Activated T-helper 1 cell treated with anti-CD3 and anti-CD28 coated beads, Interleukin-2, amount 50 U/mL, for 16 hours (primary cell): ENCODE measurements around the gene HBP1.
"Not testable (repeated sequence)": the region's sequence is repeated elsewhere in the genome, so short reads cannot be mapped to it uniquely, and the experiment has no call there.

Experiments used
- DNase-seq, 2 donors: peaks; one replicate each; pipeline ENCODE4 v3.0.0-alpha.2; 2020; ENCODE audit warnings: low read depth in 1 of 2, low spot score in 1 of 2

HBP1 gene, protein sequence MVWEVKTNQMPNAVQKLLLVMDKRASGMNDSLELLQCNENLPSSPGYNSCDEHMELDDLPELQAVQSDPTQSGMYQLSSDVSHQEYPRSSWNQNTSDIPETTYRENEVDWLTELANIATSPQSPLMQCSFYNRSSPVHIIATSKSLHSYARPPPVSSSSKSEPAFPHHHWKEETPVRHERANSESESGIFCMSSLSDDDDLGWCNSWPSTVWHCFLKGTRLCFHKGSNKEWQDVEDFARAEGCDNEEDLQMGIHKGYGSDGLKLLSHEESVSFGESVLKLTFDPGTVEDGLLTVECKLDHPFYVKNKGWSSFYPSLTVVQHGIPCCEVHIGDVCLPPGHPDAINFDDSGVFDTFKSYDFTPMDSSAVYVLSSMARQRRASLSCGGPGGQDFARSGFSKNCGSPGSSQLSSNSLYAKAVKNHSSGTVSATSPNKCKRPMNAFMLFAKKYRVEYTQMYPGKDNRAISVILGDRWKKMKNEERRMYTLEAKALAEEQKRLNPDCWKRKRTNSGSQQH

DNA sequence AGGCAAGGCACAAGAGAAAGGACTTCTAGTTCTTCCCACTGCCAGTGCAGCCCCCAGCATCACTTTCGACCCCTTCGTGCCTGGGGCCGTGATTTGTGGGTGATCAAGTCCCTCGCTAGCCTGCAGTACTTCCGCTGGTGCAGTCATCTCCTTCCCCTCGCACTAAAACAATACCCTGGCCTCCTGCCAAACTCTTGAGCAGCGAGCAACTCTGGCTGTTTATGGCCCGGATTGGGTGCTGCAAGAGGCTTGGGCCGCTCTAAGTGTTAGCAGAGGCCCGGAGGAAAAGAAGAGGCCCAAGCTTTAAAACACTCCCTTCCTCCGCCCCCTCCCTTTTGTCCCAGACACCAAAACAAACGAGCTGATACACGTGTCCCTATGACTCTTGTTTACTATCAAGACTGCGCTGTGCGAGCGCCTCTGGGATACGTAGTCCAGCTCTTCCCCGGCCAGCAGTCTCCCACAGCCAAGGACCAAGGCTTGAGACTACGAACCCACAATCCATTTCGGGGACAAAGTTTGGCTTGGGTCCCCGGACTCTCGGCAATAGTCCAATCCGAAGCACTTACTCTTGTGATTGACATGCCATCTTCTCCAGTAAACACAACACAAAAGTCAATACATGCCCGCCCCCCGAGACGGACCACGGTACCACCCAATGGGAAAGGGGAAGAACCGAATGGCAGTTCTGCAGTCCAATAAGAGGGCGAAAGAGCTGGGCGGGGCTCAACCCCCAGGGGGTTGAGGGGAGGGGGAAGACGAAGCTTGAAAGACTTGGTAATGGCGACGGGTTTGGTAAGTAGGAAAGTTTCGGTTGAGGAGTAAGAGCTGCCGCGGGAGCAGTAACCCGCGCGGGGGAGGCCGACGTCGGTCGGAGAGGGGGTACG is at the start of gene HBP1:
Gene HBP1 (plus strand): TSS at position 771 of the 887 bp plus-strand sequence. CDS start 10,891 bp downstream, outside the sequence.
- peak; percentile 93 to 95 for DNase-seq

DNA sequence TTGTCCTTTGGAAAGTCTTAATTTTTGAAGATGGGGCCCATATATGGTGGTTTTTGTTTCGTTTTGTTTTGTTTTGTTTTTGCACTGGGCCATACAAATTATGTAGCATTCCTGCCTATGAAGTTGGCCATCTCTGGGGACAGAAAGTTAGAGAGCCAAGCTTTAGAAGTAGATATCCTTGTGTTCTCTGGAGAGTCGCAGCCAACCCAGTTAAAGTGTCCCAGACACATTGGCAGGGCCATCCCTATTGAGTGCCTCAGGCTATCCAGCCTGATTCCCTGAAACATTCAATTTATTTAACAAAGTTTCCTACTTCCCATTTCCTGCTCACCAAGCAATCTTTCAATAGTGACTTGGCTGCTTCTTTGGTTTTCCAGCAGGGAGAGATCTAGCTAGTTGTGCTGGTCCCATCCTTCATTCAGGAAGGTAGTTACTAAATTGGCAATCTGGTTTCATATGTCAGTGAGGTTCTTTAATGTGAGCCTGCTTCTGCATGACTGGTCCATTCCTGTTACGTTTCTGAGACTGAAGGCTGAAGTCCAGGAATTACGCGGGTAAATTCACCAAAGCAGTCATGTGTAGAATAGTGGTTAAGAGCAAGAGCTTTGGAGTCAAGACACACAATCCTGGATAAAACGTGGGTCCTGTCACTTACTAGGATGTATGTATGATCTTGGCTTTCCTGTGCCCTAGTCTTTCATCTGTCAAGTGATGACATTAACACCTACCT is 49.3 kb upstream of the HBP1 start:
- DNase-seq, result no peak

DNA sequence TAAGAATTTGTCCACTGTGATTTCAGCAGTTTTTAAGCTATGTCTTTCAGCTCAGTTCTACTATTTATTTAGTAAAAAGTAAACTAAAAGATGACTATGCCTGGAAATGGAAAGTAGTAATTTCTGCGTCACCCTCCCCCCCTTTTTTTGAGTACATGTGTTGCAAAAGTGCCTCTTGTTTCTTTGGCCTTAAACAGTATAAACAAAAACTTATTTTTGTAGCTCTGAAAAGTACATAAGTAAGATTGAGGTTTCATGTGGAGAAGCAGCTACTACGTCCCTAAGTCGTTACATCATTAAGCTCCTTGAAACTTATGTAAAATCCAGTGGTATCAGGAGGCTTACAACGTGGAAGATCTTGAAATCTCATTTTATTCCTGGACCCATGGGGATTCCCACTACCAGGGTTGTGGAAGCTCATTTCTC is 46.3 kb upstream of the HBP1 start:
- DNase-seq, result no peak

DNA sequence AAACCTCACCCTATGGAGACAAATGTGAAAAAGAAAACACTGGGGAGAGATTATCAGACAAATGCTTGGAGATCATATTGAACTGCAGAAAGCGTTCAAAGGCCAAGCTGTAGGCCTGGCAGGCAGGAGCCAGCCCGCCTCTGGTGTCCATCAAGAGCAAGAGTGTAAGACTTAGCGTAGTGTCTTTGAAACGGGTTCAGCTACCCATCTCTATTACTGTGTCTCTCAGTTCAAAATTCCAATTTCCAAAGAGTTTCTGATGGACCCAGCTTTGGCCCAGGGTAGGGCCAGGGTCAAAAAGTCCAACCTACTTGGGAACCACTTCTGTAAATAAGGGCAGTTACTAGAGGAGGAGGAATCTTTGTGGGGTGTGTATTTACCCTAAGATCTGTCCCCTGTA is 45.4 kb upstream of the HBP1 start:
- no peak for DNase-seq

DNA sequence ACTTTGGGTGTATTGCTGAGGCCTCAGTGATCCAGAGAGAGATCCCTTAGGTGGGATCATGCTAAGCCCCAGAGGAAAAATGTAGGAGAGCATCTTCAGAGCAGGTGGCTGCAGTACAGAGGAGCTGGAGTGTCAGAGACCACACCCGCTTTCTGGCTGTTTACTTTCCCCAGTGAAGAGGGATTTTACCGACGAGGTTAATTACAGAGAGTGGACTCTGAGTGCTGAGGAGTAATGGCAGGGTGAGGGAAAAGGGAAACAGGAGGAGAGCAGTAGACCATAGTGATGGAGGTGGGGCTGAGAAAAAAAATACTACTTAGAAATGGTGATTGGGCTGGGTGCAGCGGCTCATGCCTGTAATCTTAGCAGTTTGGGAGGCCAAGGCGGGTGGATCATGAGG is 43.3 kb upstream of the HBP1 start:
- DNase-seq, result no peak

DNA sequence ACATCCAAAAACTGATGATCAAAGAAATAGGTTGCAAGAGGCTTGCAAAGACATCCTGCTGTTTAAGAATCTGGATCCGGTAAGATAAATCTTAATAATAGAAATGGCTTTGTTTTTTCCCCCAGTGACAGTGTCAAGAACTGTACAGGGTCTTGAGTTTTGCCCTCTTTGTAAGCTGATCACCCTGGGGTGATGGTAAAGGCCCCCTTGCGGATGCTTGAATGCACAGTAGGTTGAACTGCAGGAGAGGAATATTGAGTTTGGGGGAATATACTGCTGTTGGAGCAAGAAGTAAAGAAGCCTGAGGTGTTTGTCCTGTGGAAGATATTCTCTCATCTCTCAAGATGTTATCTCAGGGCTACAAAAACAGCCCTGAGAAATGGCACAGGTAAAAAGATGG is 40.6 kb upstream of the HBP1 start:
- no peak for DNase-seq

DNA sequence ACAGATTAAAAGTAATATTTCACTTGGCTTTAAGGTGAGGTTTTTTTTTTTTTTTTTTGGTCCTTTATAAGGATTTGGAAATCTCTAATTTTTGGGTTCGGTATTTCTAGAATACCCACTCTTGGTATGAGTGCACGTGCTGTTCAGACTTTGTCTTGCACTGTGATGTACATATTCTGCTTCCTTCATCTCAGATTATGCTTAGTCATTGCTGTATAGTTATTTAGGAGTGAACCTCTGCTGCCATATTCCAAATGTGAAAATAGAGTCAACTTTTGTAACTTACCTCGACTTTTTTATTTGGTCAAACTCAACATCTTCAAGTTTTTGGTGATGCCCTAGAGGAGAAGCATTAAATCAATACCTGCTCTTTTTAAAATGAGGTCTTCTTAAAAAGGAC is 40.1 kb upstream of the HBP1 start:
- DNase-seq, result no peak

DNA sequence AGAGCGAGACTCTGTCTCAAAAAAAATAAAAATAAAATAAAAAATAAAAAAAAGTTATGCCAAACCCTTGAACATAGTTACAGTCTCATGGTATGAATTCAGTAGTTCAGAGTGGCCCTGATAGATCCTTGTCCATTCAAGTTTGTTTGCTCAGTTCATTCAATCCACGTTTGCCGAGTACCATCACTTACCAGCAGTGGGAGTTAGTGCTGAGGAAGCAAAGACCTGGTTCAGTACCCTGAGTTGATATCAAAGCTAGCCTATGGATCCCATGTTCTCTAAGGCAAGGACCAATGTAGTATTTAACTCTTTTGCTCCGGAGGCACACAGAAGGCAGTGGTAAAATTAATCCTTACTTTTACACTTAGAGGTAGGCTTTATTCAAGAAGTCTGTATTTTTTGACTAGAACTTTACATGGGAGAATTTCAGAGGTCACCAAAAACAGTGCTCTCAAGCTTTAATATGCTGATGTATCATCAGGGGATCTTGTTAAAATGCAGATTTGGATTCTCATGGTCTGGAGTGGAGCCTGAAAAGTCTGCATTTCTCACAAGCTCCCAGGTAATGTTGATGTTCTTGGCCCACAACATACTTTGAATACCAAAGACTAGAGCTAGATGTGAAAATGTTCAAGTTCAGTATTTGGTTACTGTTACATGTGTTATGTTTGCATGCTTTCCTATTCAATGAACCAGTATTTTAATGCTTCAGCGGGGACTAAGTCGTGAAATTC is 38.1 kb upstream of the HBP1 start:
- DNase-seq, result no peak

DNA sequence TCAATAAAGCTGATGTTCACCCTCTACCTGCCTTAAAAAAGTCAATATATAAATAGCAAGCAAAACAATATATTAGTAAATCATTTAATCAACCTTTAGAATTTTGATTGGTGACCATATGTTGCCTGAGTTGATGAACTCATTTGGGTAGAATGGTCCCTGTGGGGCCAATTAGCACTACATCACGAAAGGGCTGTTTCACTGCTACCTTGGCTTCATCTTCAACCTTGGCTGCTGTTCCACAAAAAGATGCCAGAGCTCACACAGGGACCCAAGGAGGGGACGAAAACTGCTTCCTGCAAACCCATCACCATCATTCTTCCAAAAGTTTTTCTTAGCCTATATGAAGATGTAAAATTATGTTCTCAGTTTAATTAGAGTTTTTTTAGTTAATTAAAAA is 35.4 kb upstream of the HBP1 start:
- DNase-seq, result no peak

DNA sequence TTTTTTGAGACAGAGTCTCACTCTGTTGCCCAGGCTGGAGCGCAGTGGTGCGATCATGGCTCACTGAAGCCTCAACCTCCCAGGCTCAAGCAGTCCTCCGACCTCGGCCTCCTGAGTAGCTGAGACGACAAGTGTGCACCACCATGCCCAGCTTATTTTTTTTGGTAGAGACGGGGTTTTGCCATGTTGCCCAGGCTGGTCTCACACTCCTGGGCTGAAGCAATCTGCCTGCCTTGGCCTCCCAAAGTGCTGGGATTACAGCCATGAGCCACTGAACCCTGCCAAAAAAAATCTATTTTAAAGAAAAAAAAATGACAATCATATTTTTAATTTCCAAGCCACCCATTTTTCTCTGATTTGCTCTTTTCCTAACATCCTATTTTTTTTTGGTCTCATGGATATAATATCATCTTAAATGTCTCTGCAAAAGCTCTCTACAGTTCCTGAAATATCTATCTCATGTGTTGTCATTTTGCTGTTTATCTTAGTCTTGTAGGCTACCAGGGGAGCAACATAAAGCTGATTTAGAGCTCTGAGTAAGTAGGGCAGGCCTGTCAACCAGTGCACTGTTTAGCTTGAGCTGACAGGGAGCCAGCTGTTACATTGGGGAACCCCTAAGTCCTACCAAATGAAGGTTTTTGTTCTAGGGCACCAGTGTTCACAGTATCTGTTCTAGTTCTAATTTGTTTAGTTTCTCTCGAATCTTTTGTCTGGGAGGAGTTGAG is 29.9 kb upstream of the HBP1 start:
- DNase-seq, result no peak

DNA sequence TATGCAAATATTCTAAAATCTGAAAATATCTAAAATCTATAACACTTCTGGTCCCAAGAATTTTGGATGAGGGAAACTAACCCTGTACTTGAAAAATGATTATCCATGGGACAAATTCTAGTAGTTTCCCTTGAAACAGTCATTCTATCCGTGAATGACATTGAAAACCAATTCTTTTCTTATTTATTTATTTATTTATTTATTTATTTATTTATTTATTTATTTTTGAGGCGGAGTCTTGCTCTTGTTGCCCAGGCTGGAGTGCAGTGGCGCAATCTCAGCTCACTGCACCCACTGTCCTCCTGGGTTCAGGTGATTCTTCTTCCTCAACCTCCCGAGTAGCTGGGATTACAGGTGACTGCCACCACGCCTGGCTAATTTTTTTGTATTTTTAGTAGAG is 24.9 kb upstream of the HBP1 start:
- DNase-seq, result not testable (repeated sequence)

DNA sequence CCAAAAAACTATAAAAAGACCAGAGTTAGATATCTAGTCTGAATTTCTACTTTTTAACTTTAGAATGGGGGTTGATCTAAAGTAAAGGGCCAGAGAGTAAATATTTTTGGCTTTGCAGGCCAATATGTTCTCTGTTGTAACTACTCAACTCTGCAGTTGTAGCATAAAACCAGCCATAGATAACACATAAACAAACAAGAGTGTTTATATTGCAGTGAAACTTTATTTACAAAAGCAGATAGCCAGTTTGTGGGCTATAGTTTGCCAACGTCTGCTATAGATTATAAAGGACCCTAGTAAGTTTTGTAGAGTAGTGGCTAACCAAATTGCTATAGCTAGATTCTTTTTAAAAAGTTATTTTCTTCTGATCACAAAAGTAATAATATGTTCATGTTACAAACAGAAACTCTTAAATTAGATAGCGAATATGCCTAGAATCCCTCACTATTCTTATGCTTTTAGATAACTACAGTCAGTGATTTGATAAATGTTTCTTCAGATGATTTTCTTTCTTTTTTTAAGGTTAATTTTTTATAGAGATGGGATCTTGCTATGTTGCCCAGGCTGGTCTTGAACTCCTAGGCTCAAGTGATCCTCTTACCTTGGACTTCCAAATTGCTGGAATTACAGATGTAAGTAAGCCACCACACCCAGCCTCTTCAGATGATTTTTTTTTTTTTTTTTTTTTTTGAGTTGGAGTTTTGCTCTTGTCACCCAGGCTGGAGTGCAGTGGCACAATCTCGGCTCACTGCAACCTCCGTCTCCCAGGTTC is 23.6 kb upstream of the HBP1 start:
- DNase-seq, result no peak

DNA sequence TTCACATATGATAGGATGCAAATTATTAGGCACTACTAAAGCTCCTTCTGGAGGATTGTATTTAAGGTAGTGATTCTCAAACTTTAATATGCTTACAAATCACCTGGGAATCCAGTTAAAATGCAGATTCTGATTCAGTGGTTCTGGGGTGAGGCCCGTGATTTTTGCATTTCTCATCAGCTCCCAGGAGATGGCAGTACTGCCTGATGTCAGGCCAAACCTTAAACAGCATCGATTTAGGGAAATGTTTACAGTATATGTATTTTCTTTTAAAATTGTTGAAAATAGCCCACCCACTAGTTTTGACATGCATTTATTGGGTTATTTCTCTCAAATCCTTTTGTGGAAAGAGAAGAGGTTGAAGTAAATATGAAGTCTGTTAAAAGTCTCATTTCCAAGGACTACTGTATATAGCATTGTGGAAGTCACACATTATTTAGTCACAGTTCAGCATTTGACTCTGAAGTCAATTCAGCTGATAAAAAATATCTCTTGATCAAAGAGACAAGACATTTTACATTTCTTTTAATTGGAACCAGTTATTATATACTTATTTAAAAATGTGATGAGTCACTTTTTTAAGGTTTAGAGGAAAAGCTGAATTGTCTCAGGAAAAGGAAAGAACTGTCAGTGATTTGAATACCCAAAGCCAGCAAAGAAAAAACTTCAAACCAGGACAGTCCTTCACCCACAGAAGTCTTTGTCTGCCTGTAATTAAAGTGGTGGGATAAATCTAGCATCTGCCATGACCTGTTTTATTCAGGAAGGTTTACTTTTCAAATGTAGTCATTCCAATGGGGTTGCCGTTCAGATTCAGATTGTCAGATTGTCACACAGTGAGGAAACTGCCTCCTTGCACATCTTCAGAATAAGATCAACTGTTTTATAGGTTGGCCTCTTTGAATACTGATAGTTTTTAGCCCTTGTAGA is 21.1 kb upstream of the HBP1 start:
- no peak for DNase-seq

DNA sequence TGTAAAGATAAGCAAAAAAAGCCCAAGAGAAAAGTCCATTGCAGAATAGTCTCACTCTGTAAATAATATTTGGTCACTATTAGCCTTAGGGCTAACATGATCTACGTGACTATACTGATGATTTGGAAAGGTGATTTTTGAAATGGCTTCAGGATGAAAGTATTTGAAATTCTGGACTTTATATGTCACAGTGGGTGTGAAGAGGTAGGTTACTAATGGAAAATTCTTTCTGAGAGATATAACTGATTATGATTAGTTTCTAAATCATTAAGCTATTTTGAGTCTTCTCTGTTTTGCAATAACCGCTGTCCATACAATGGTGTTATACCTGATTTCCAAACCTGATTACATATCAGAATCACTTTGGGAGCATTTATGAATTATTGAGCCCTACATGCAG is 20.1 kb upstream of the HBP1 start:
- DNase-seq, result no peak

DNA sequence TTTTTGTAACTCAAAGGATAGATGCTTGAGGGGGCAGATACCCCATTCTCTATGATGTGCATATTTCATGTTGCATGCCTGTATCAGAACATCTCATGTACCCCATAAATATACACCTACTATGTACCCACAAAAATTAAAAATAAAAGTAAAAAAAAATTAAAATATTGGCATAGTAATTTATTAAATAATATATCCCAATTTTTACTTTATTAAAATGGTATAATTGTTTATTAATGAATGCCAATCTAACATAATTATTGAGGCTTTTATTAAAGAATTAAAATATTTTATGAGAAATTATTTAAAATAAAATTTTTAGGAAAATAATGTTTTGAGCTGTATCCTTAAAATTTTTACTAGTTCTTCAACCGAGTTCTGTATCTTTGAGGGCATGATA is 18.9 kb upstream of the HBP1 start:
- no peak for DNase-seq

DNA sequence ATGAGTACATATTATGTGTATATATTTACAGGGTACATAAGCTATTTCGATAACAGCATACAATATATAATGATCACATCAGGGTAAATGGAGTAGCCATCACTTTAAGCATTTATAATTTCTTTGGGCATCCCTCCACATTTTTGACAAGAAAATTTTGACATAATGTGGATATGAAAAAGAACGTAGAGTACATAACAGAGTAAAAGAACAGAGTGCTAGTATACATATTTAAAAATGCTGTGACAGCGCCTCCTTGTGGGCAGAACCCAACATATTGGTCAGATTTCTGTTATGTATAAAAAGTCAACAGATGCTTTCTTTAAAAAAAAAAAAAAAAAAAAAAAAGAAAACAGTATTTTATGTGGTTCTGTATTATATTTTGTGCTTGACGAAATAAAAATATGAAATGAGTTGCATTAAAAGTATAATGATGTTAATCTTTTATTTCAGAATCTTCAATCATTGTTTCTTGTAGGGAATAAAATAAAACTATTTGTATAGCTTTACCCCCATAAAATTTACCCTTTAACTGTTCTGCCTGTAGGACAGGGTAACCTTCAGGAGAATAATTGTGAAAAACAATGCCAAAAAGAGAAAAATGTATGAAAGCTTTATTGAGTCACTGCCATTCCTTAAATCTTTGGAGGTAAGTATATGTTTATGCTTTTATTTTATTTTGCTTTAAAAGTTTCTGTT is 18.3 kb upstream of the HBP1 start:
- DNase-seq, result peak; percentile 55 to 60

DNA sequence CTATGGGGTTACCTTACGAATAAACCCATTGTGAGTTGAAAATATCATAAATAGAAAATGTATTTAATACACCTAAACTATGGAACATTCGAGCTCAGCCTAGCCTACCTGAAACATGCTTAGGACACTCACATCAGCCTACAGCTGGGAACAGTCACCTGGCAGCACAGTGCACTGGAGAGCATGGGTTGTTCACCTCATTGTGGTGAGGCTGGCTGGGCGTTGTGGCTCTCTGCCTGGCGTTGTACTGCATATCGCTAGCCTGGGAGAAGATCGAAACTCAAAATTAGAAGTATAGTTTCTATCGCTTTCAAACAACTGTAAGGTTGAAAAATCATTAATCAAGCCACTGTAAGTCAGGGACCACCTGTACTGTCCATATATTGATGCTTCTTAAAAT is 17.3 kb upstream of the HBP1 start:
- DNase-seq, result no peak

DNA sequence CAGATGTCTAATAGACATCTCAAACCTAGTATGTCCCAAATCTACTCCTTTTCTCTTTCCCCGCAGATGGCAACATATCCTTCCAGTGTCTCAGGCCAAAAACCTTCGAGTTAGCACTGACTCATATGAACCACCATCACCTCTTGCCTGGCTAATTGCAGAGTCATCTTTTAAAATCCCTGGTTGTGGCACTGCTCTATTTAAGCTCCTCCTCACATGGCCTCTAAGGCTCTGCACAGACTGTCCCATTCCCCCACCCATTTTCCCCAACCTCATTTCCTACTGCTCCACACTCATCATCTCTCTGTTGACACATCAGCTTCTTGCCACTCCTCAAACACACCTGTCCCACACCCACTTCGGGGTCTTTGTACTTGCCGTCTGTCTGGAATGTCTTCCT is 16.8 kb upstream of the HBP1 start:
- no peak for DNase-seq
